ENCODE results near the gene PCSK1.

DNA sequence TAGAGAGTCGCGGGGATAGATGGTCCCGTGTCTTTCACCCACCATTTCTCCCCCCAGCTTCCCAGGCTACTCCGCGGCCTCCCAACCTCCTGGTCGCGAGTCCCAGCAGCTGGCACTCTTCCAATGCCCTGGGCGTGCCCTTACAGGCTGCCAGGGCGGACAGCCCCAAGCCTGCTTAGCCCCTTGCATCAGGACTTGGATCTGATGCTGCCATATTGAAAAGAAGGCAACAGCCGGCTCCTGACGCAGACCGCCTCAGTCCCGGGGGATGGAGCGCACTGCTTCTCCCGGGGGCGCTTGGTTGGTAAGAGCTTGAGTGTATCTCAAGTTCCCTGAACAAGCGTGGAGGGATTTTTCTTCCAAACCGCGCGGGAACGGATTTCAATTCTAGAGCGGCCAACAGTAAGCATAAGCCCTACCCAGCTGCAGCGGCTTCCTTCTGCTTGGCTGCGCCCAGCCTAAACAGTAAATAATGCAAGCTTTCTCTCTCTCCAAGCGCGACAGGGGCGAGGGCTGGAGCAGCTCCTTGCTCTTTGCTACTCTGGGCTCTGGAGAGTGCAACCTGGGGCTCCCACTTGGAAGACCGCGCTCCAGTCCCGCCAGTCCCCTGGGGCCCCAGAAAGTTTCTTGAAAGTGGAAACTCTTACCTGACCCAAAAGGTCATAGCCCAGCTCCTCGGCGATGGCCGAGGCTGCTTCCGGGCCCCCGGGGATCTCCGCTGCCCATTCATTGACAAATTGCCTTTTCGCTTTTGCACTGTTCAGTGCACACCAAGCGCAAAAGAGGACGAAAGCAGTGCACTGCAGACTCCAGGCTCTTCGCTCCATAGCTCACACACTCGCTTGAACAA, 607 bp downstream of the PCSK1 start:
- TF ChIP-seq EZH2 (IDR thresholded peaks at IDR 0.05; ENCODE audit: insufficient read depth, poor library complexity, severe bottlenecking) (no peak), EZH2phosphoT487 (IDR thresholded peaks at IDR 0.05; ENCODE audit: insufficient read depth, low read depth) (no peak)

Measured in GM23248 (cell line).